ENCODE data around the gene GFPT1.

The GFPT1 gene

GRCh38 chr2:69393963-69394362, 6.9 kb upstream of the GFPT1 start:
- no peaks in the 10 kb centered on the region for H3K9me3 Mint-ChIP-seq
- H3K4me3 Mint-ChIP-seq, result no peak overlapping the region
- H3K4me1 Mint-ChIP-seq (ENCODE audit: low read depth), result no peaks in the 10 kb centered on the region
- H3K27ac Mint-ChIP-seq, result no peak overlapping the region
- H3K27me3 Mint-ChIP-seq (ENCODE audit: low read depth), result no peaks in the 10 kb centered on the region
- no peak for DNase-seq (ENCODE audit: low spot score)
- peaks cover 25% of the 10 kb centered on the region for H3K36me3 Mint-ChIP-seq (ENCODE audit: low read depth)

DNA sequence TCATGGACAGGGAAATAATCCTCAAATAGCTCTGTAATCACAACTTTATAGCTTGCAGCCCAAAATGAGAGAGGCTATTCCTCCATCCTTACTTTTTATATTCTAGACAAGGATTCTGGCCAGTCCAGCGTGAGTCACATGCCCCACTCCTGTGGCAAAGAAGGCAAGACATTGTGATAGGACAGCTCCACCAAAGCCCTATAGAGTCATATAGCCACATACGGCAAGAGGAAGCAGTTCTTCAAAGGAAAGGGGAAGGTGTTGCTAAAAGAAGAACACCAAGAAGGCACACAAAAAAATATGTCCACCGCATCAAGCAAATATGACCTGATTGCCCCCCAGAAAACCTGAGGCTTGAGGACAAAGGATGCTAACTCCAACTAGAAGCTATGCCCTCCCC, 3.4 kb upstream of the GFPT1 start:
- Mint-ChIP-seq H3K4me1 (ENCODE audit: low read depth) (peaks cover 14% of the 10 kb centered on the region), H3K27ac (no peak overlapping the region), H3K36me3 (ENCODE audit: low read depth) (peaks cover 17% of the 10 kb centered on the region), H3K9me3 (no peaks in the 10 kb centered on the region), H3K27me3 (ENCODE audit: low read depth) (no peaks in the 10 kb centered on the region), H3K4me3 (no peak overlapping the region)
- no peak for DNase-seq (ENCODE audit: low spot score)

DNA sequence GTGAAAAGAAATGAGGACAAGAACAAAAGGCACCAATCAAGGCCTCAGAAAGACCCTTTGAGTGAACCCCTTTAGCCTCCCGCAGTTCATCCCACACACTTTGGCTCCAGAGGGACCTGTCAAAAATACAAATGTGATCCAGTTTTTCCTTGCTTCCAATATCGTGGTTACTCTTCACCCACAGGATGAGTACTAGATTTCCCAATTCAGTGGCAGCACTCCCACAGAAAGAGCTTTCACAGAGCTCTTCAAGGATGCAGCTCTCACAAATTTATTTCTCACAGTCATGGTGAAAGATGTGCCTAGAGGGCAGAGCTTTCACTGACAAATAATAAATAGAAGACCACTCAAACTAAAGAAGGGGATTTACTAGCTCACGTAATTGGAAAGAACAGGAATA, 3.0 kb upstream of the GFPT1 start:
- Mint-ChIP-seq H3K36me3 (ENCODE audit: low read depth) (peaks cover 17% of the 10 kb centered on the region), H3K27ac (no peak overlapping the region), H3K4me3 (no peak overlapping the region), H3K4me1 (ENCODE audit: low read depth) (peaks cover 15% of the 10 kb centered on the region), H3K27me3 (ENCODE audit: low read depth) (no peaks in the 10 kb centered on the region), H3K9me3 (no peaks in the 10 kb centered on the region)
- DNase-seq (ENCODE audit: low spot score), result no peak

DNA sequence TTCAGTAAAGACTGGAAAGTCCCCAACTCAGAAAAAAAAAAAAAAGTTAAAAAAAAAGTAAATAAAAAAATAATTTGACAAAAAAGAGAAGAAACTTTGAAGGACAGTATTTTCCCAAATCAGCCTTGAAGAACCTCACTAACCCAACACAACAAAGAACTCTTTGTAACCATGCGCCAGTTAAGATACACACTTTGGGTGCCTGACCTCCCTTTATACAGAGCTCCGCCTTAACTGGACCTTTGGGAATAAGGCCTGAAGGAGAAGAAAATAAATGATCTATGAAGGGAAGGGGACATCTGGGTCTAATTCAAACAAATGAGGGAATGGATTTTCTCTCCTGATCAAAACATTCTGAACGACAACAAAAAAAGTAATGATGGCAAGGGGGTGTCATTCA, 2.2 kb upstream of the GFPT1 start:
- no peak for DNase-seq (ENCODE audit: low spot score)
- no peaks in the 10 kb centered on the region for H3K9me3 Mint-ChIP-seq
- H3K27ac Mint-ChIP-seq, result no peak overlapping the region
- no peaks in the 10 kb centered on the region for H3K27me3 Mint-ChIP-seq (ENCODE audit: low read depth)
- peaks cover 10% of the 10 kb centered on the region for H3K36me3 Mint-ChIP-seq (ENCODE audit: low read depth)
- H3K4me3 Mint-ChIP-seq, result no peak overlapping the region
- peaks cover 17% of the 10 kb centered on the region for H3K4me1 Mint-ChIP-seq (ENCODE audit: low read depth)

DNA sequence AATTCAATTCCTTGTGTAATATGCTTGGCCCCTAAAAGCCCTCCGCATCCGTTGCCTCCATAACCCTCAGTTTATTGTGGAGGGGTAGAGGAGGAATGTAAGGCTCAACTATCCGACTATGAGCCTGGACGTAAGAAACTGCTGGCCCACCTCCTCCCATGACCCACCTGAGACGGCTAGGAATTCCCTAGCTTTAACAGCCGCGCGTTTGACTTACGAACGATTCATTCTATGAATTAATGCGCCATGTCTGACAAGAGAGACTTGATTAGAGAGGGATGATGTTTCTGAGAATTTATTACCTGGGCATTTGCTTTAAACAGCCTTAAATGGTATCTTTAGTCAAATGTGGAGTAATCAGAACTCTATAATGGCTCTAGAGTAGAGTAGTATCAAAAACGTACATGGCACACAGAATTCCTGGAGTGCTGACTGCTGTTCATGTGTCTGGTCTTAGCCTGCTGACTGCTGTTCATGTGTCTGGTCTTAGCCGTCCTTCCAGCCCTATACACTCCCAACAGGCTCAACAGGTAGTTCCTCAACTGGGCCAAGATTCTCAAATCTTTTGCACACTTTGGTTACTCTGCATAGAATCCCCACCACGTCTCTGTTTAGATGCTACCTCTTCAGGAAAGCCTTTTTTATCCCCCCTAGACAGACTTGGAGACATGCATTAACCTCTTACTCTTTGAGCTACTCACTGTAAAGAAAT, 899 bp upstream of the GFPT1 start:
- H3K27ac Mint-ChIP-seq, result peak overlapping the region; percentile 92
- peaks cover 5% of the 10 kb centered on the region for H3K36me3 Mint-ChIP-seq (ENCODE audit: low read depth)
- no peaks in the 10 kb centered on the region for H3K9me3 Mint-ChIP-seq
- no peak for DNase-seq (ENCODE audit: low spot score)
- no peaks in the 10 kb centered on the region for H3K27me3 Mint-ChIP-seq (ENCODE audit: low read depth)
- peak overlapping the region; percentile 90 for H3K4me3 Mint-ChIP-seq
- peaks cover 23% of the 10 kb centered on the region for H3K4me1 Mint-ChIP-seq (ENCODE audit: low read depth)

- peaks cover 34% of the 10 kb centered on the region for H3K4me1 Mint-ChIP-seq (ENCODE audit: low read depth)
- no peaks in the 10 kb centered on the region for H3K9me3 Mint-ChIP-seq
- H3K27ac Mint-ChIP-seq, result peak overlapping the region; percentile 86
- peaks cover 11% of the 10 kb centered on the region for H3K36me3 Mint-ChIP-seq (ENCODE audit: low read depth)
- no peak for DNase-seq (ENCODE audit: low spot score)
- peak overlapping the region; percentile 90 for H3K4me3 Mint-ChIP-seq
- H3K27me3 Mint-ChIP-seq (ENCODE audit: low read depth), result no peaks in the 10 kb centered on the region
Measured at GRCh38 chr2:69386360-69386759, 667 bp downstream of the GFPT1 start.

DNA sequence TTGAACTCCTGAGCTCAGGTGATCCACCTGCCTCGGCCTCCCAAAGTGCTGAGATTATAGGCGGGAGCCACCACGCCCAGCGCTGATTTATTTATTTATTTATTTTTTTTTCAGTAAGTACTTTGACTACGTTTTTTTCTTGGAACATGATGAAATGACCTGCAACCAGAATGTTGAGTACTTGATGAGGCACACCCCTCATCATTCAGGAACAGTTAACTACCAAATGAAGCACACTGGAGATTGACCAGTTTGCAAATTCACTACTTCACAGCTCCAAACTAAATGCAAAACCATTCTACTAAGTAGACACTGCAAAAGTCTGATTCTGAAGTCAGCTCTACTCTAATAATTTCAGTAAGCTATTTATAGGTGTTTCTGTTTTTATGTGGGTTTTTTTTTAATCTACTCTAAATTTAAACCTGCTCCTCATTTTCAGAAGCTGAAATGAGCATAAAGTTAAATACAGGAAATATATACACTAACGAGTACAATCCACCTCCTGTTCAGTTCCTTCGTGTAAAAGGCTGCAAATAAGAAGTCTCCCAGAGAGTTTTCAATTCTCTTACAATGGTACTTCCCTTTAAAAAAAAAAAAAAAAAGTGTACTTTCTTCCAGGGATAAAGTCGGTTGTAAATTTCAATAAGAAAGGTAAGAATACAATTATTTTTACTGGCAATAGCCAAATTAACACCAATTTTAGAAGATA, 1.4 kb downstream of the GFPT1 start:
- H3K27me3 Mint-ChIP-seq (ENCODE audit: low read depth), result no peaks in the 10 kb centered on the region
- DNase-seq (ENCODE audit: low spot score), result no peak
- H3K4me1 Mint-ChIP-seq (ENCODE audit: low read depth), result peaks cover 39% of the 10 kb centered on the region
- H3K27ac Mint-ChIP-seq, result peak overlapping the region; percentile 86
- H3K4me3 Mint-ChIP-seq, result peak overlapping the region; percentile 90
- H3K36me3 Mint-ChIP-seq (ENCODE audit: low read depth), result peaks cover 12% of the 10 kb centered on the region
- no peaks in the 10 kb centered on the region for H3K9me3 Mint-ChIP-seq

GRCh38 chr2:69384618-69385081, 2.4 kb downstream of the GFPT1 start:
- Mint-ChIP-seq H3K4me3 (peak overlapping the region; percentile 14), H3K27ac (no peak overlapping the region), H3K27me3 (ENCODE audit: low read depth) (no peaks in the 10 kb centered on the region), H3K4me1 (ENCODE audit: low read depth) (peaks cover 42% of the 10 kb centered on the region), H3K36me3 (ENCODE audit: low read depth) (peaks cover 15% of the 10 kb centered on the region), H3K9me3 (no peaks in the 10 kb centered on the region)
- DNase-seq (ENCODE audit: low spot score), result no peak

DNA sequence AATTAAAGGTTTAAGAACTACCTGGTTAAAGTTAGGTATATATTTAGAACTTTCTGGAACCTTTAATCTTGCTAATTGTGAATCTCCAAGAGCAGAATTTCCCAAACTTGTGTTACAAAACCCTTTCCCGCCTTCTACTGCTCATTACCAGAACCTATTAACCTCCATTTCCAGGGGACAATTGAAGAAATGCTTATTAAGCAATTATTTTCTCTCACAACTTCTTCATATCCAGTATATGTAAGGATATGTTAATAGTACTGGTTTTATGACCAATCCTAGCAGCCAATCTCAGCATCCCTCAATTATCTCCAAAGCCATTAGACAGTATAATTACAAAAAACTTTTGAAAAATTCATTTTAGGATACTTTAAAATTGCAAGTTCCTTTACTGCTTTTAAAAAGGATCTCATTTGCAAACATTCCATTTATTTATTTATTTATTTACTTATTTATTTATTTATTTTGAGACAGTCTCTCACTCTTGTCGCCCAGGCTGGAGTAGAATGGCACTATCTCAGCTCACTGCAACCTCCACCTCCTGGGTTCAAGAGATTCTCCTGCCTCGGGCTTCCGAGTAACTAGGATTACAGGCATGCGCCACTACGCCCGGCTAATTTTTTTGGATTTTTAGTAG, 3.7 kb downstream of the GFPT1 start:
- H3K4me1 Mint-ChIP-seq (ENCODE audit: low read depth), result peaks cover 44% of the 10 kb centered on the region
- H3K9me3 Mint-ChIP-seq, result no peaks in the 10 kb centered on the region
- no peak overlapping the region for H3K27ac Mint-ChIP-seq
- H3K4me3 Mint-ChIP-seq, result no peak overlapping the region
- H3K36me3 Mint-ChIP-seq (ENCODE audit: low read depth), result peaks cover 15% of the 10 kb centered on the region
- H3K27me3 Mint-ChIP-seq (ENCODE audit: low read depth), result no peaks in the 10 kb centered on the region
- DNase-seq (ENCODE audit: low spot score), result no peak

DNA sequence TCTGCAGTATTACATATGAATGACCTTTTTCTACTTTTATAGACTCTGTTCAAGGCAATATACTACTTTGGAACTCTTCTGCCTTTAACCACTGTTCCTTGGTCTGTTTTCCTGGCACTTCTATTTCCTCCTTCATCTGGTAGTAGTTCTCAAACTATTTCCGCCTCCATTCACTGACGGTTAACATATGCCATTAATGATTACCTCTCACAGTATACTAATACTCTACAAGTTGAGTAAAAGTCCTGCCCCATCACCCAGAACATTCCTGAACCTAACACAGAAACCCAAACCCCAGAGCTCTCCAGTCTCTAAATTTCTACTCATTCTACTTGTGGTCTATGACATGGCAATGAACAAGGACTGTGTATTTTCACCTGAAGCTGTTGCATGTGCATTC, 4.5 kb downstream of the GFPT1 start:
- peaks cover 39% of the 10 kb centered on the region for H3K4me1 Mint-ChIP-seq (ENCODE audit: low read depth)
- no peaks in the 10 kb centered on the region for H3K27me3 Mint-ChIP-seq (ENCODE audit: low read depth)
- H3K9me3 Mint-ChIP-seq, result no peaks in the 10 kb centered on the region
- H3K27ac Mint-ChIP-seq, result no peak overlapping the region
- DNase-seq (ENCODE audit: low spot score), result no peak
- no peak overlapping the region for H3K4me3 Mint-ChIP-seq
- H3K36me3 Mint-ChIP-seq (ENCODE audit: low read depth), result peaks cover 15% of the 10 kb centered on the region

- peaks cover 12% of the 10 kb centered on the region for H3K36me3 Mint-ChIP-seq (ENCODE audit: low read depth)
- no peaks in the 10 kb centered on the region for H3K27me3 Mint-ChIP-seq (ENCODE audit: low read depth)
- DNase-seq (ENCODE audit: low spot score), result no peak
- H3K9me3 Mint-ChIP-seq, result no peaks in the 10 kb centered on the region
- H3K4me3 Mint-ChIP-seq, result no peak overlapping the region
- peaks cover 41% of the 10 kb centered on the region for H3K4me1 Mint-ChIP-seq (ENCODE audit: low read depth)
- H3K27ac Mint-ChIP-seq, result peak overlapping the region; percentile 34
Measured at GRCh38 chr2:69381337-69381737, 5.7 kb downstream of the GFPT1 start.

- H3K9me3 Mint-ChIP-seq, result no peaks in the 10 kb centered on the region
- peaks cover 12% of the 10 kb centered on the region for H3K36me3 Mint-ChIP-seq (ENCODE audit: low read depth)
- no peak for DNase-seq (ENCODE audit: low spot score)
- H3K27ac Mint-ChIP-seq, result peak overlapping the region; percentile 24
- H3K4me3 Mint-ChIP-seq, result no peak overlapping the region
- no peaks in the 10 kb centered on the region for H3K27me3 Mint-ChIP-seq (ENCODE audit: low read depth)
- peaks cover 41% of the 10 kb centered on the region for H3K4me1 Mint-ChIP-seq (ENCODE audit: low read depth)
Measured at GRCh38 chr2:69380072-69380917, 6.7 kb downstream of the GFPT1 start.

GRCh38 chr2:69376403-69376802, 10.6 kb downstream of the GFPT1 start:
- H3K27ac Mint-ChIP-seq, result no peak overlapping the region
- peaks cover 22% of the 10 kb centered on the region for H3K4me1 Mint-ChIP-seq (ENCODE audit: low read depth)
- no peak overlapping the region for H3K4me3 Mint-ChIP-seq
- H3K27me3 Mint-ChIP-seq (ENCODE audit: low read depth), result no peaks in the 10 kb centered on the region
- peaks cover 22% of the 10 kb centered on the region for H3K36me3 Mint-ChIP-seq (ENCODE audit: low read depth)
- H3K9me3 Mint-ChIP-seq, result no peaks in the 10 kb centered on the region
- DNase-seq (ENCODE audit: low spot score), result no peak

Data from T-helper 2 cell treated with Interferon-gamma antibody and Interleukin-4, amounts not matched to agents 5 μg/mL and 100 μg/mL, for 36 hours (primary cell).